ENCODE results near the gene HOTAIR.

The HOTAIR gene

GRCh38 chr12:53961025-53961761 lies 13.6 kb downstream of the HOTAIR start:
- DNase-seq (ENCODE audit: low read depth in 2 of 2): no peak

DNA sequence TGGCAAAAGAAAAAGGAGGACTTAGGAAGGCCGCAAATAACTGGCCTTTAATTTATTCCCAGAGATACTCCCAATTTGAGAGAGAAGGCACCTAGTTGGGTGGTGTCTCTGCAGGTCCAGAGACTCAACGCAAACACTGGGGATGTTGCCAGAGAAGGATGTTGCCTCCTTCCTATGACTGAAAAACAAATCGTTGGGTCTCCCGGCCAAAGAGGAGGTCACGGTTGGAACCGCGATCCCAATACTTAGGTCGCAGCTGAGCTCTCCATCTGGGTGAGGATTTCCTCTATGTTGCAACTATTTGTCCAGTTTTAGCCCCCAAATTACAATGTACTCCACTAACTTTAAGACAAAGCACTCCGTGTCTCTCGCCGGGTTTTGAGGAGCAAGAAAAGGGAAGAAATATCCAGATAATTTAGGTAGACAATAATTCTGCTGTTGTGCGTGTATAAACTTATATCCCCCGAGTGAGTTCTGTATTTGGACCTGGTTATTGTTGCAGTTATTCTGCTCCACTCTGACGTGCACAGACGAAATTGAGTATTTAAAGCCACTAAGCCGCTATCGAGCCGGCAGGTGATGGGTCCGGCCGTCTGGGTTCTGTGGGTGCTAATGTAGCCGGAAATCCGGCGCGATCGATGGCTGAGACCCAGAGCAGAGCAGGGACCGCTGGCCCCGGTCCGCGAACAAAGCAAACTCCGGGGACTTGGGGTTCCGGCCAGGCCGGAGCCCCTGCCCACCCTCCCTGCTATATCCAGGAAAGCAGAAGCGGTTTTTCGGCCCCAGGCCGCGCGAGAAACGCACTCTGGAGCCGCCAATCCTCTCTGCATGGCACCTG lies 14.3 kb downstream of the HOTAIR start:
- no peak for DNase-seq (ENCODE audit: low read depth in 2 of 2)

- no peak for DNase-seq (ENCODE audit: low read depth in 2 of 2)
Measured at GRCh38 chr12:53959314-53959713, 15.4 kb downstream of the HOTAIR start.

GRCh38 chr12:53958128-53958527 lies 16.6 kb downstream of the HOTAIR start:
- no peak for DNase-seq (ENCODE audit: low read depth in 2 of 2)

DNA sequence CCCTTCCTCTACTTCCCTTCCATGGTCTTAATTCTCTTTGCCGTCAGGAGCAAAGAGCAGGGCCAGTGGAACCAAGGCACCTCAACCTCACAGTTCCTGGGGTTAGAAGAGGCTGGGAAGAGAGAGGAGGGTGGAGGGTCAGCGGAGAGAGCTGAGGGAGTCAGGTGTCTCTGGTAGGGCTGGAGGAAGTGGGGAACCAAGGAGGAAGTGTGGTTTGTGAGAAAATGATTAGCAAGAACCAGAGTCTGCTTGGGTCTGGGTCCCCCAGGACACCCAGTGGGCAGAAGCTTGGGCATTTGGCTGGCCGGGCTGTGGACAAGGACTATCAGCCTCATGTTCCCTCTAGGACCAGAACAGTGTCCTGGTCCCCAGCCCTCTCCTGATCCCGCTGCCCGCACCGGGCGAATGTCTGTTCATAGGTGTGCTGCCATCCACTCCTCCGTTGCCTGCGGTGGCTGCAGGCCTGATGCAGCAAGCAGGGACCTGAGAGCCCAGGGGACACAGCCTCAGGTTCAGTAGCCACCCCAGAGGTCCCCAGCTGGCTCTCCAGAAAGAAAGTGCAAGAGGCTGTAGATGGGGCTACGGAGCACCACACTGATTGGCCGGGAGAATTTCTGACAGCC lies 17.7 kb downstream of the HOTAIR start:
- no peak for DNase-seq (ENCODE audit: low read depth in 2 of 2)

DNA sequence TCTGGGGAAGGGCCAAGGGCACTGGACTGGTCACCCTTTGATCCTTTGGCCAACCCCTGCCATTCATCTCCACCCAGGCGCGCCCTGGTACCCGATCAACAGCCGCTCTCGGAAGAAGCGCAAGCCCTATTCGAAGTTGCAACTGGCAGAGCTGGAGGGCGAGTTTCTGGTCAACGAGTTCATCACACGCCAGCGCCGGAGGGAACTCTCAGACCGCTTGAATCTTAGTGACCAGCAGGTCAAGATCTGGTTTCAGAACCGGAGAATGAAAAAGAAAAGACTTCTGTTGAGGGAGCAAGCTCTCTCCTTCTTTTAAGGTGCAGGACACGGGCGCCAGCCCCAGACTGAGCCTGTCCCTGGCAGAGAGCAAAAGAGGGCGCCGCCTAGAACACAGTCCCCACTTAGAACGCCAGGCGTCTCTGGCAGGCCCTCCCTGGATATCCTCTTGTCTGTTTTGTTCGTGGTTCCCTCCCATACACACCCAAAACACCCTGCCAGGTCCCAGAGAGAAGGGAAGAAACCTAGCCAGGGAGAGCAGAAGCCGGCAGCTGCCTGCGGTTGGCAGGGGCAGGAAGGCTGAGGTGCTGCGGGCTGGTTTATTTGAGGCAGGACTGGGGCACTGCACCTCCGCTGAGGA lies 18.4 kb downstream of the HOTAIR start:
- DNase-seq (ENCODE audit: low read depth in 2 of 2): no peak

DNA sequence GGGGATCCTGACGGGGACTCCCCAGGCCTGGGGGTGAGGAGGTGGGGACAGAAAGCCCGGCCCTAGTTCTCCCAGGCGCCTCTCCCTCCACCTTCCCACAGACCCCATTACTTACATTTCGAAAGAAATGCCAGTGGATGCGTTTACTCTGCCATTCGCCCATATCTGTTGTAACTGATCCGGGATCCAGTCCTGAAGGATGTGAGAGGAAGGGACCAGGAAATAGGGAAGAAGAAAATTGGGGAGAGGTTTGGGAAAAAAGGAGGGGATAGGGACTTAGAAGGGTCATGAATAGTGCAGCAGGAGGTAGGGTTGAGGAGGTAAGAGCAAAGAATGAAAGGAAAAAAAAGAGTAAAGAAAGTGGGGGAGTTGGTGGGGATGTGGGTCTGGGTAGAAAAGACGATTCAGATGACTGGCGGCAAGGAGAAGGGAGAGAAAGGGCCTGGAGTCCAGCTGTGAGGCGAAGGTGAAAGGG lies 18.9 kb downstream of the HOTAIR start:
- no peak for DNase-seq (ENCODE audit: low read depth in 2 of 2)

GRCh38 chr12:53955036-53955775 lies 19.5 kb downstream of the HOTAIR start:
- no peak for DNase-seq (ENCODE audit: low read depth in 2 of 2)

- DNase-seq (ENCODE audit: low read depth in 2 of 2): no peak
Measured at GRCh38 chr12:53954694-53955035, 20.1 kb downstream of the HOTAIR start, which contains the start of gene HOXC12. Gene HOXC12, plus strand, starts transcription at chr12:53954903. Its CDS starts 27 bp downstream, at chr12:53954930.

DNA sequence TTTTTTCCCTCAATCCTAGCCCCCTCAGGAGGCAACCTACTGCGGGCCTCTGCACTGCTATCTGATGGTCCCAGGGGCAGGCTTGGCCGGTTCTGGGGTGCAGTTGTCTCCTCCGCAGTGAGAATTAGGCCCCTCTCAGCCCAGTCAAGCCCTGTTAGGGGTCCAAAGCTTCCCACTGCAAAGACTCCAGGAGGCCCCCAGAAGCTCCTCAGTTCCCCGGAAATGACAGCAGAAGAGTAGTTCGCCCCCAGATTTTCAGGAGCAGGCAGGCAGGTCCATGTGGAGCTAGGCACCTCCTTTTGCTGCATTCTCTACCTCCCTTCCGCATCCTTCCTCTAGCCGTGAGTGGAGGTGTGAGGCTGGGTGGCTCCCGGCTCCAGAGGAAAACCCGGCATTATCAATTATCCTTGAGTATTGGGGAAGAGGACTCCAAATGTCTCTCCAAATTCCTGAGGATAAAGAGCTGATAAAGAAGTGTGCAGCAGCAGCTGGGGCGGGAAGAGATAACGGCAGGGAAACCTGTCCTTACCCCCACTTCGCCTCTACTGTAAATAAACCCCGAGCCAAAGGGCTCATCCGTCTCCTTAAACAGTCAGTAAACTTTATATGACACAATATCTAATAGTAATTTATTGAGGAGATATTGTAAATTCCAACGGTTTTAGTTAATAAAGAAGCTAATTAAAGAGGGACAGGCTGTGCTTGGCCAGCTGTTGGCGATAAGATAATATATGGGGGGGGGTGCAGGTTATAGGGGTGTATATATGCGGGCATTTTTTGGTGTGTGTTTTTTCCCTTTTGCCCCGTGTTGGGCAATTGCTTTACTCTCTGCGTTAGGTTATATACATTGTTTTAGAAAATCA lies 20.7 kb downstream of the HOTAIR start:
- no peak for DNase-seq (ENCODE audit: low read depth in 2 of 2)

DNA sequence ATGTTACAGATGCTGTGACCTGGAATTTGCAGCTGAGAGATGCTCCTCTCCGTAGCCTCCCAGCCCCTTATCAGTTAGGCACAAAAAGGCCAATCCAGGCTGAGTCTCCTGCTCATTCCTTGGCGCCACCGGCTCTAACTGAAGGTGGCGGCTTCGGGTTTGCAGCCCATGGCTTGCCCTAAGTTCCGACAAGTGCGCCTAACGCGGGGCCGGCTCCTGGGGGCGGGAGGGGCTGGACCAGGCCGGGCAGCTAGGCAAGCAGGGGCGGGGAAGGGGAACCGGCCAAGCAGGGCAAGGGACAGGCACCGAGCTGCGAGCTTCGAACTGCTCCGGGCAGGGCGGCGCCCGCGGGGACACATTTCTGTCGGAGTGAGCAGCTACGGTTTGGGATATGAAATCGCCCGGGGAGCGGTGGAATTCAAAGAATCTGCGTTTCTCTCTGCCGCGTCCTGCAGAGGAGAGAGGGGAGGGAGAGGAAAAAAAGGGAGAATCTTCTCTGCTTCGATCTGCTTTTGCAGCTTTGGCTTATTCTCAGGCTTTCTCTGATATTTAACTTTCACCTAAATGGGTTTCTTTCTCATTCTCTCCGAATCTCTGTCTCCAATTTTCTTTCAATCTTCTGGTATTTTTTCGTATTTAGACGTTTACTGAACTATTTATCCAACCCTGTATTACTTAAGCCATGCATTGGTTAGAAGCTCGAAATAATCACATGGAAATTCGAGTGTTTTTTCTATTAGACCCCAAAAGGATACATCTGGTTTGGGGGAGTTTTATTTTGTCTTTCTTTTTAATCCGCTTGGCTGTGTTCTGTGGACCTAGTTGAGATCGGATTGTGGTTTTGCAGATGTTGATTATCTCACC lies 21.7 kb downstream of the HOTAIR start:
- DNase-seq (ENCODE audit: low read depth in 2 of 2): no peak

- DNase-seq (ENCODE audit: low read depth in 2 of 2): no peak
Measured at GRCh38 chr12:53952335-53952694, 22.4 kb downstream of the HOTAIR start.

DNA sequence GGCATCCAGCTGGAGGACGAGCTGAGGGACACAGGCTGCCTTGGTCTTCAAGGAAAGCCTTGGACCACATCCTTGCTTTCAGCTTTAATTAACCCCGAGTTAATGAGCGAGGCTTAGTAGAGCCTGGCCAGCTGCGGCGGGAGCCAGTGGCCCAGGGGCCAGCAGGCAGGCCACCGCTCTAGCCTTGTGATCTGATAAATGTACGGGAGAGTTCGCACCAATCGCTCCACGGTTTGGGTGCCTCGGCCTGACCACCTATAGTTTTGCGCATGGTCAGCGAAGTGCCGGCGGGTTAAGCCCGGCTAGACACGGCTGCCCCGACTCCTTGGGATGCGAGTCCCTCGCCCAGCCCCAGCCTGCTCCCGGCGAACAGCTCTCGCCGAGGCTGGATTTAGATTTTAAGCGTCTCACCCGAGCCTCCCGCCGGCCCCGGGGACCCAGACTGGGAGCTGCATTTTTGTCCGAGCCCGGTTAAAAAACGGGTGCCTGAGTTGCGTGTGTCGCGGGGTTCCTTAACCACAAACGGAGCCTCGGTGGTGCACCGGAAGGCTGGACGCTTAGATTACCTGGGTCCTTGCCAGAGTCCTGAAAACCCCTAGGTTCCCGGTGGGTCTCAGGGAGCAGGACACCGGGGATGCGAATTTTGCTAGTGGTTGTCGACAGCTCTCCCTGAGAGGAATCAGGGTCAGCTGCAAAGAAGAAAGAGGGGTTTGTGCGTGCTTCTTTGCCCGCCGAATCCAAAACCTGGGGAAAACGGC lies 23.0 kb downstream of the HOTAIR start:
- no peak for DNase-seq (ENCODE audit: low read depth in 2 of 2)

DNA sequence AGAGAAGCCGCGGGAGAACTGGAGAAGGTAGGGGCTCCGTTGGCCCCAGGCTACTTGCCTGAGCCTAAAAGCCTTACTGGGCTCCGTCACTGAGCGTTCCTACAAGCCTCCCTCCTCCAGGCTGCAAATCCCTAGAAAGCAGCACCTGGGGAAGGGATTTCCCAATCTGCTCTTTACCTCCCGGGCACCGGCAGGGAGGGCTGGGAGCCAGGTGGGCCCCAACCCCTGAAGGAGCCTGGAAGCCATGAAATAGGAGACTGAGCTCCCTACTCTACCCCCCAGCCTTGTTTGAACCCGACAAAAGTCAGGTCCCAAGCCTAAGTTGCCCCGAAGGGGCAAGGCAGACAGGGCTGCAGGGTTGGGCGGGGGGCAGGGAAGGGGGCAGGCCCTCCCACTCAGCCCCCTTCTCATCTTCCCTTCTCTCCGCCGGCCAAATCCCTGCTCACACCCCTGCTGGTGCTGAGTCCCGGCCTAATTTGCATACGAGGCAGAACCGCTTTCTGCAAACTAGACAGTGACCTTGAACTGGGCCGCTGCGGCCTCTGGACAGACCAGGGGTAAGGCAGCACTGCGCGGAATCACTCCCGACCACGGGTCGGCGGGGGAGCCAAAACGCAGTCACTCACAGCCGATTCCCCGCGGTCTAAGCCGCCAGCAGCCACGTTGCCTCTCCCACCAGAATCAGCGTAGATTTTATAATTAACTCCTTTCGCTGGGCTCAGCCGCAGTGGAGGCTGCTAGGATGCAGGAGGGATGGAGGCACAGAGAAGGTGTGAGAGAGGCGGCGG lies 23.8 kb downstream of the HOTAIR start:
- no peak for DNase-seq (ENCODE audit: low read depth in 2 of 2)

GRCh38 chr12:53950437-53950773 lies 24.3 kb downstream of the HOTAIR start:
- DNase-seq (ENCODE audit: low read depth in 2 of 2): no peak

DNA sequence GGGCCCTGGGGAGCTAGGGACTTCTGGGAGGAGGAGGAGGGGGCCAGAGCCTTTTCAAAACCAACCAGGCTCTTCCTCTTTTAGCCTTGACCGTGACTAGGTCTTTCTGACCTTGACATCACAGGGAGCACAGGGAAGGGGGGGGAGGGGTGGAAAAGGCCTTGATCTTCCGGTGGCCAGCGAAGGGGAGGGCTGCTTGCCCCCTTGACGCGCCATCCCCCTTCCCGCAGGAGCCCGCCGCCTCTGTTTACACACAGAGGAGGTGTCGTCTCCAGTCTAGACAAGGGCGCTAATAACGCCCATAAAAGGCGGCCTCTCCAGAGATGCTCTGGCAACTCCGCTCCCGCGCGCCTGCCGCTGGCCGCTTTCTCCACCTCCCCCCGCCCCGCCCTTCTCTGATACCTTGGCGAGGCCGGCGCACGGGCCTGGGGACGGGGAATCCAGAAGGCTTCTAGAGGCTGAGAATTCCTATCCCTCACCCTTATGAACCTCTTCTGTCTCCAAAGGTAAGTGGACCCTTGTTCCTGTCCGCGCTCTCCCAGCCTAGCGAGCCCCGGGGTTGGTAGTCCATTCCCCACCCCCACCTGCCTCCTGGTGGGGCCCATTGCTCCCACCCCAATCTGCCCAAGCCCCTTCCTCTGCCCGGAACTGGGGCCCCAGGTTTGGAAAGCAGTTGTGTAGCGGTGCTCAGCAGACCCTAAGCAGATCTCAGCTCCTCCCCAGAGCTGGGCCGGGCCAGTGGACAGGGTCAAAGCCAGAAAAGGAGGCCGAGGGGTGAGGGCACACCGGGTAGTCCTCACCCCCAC lies 24.9 kb downstream of the HOTAIR start:
- DNase-seq (ENCODE audit: low read depth in 2 of 2): no peak

Measured in stimulated activated CD8-positive, alpha-beta memory T cell treated with anti-CD3 and anti-CD28 coated beads, Interleukin-15, amount 100 ng/mL, for 48 hours (primary cell).